ENCODE measurements around the gene IGFBP2.

IGFBP2 gene

GRCh38 chr2:216652566-216652965, 19.3 kb downstream of the IGFBP2 start:
- H3K27ac ChIP-seq: no peak overlapping the region
- TF ChIP-seq ZFX (IDR thresholded peaks at IDR 0.05; ENCODE audit: borderline replicate concordance): no peak
- TF ChIP-seq, protein P1, sequence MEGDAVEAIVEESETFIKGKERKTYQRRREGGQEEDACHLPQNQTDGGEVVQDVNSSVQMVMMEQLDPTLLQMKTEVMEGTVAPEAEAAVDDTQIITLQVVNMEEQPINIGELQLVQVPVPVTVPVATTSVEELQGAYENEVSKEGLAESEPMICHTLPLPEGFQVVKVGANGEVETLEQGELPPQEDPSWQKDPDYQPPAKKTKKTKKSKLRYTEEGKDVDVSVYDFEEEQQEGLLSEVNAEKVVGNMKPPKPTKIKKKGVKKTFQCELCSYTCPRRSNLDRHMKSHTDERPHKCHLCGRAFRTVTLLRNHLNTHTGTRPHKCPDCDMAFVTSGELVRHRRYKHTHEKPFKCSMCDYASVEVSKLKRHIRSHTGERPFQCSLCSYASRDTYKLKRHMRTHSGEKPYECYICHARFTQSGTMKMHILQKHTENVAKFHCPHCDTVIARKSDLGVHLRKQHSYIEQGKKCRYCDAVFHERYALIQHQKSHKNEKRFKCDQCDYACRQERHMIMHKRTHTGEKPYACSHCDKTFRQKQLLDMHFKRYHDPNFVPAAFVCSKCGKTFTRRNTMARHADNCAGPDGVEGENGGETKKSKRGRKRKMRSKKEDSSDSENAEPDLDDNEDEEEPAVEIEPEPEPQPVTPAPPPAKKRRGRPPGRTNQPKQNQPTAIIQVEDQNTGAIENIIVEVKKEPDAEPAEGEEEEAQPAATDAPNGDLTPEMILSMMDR (IDR thresholded peaks at IDR 0.05): no peak

GRCh38 chr2:216653093-216653799, 20.0 kb downstream of the IGFBP2 start:
- no peak overlapping the region for H3K27ac ChIP-seq
- TF ChIP-seq, protein P1 (IDR thresholded peaks at IDR 0.05): no peak
- TF ChIP-seq ZFX (IDR thresholded peaks at IDR 0.05; ENCODE audit: borderline replicate concordance): no peak

DNA sequence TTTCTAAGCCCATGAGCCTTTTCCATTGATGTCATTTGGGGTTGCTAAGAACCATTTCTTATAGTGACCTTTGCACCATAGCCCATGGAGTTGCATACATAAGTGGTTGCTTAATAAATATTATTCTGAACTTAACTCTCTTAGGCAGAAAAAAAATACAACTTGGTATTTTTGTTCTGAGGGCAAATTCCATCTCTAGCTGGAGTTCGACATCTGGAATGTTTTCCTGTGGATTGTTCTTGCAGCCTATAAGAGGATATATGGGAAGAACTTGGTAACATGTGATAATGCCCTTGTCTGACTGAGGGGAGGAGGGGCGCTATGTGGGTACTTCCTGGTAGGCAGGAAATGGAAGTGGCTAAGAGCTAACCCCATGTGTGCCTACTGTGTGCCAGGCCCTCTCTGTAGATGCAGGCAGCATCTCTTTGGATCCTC, 20.7 kb downstream of the IGFBP2 start:
- TF ChIP-seq, protein P1 (IDR thresholded peaks at IDR 0.05): no peak
- no peak for TF ChIP-seq ZFX (IDR thresholded peaks at IDR 0.05; ENCODE audit: borderline replicate concordance)
- no peak overlapping the region for H3K27ac ChIP-seq

DNA sequence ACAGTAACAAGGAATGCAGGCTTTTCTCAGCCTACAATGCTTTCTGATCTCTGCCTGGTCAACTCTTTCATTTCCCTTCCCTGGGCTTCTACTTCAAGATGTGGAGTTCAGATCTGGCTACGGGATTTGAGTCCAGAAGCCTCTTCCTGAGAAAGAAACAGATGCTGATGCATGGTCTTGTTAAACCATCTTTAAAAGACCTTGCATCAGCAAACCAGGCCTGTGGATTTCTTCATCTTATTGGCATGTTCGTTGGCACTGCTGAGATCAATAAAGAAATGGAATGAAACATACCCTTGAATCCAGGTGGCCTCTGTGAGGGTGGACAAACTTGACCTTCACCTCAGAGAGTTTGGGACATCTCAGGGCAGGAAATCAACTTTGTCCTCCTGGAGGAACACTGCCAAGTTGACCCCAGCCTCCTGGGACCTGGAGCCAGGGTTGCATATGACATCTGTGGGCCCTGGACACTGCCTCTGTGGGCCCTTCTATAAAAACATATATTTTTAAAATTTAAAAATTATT, 21.4 kb downstream of the IGFBP2 start:
- TF ChIP-seq ZFX (IDR thresholded peaks at IDR 0.05; ENCODE audit: borderline replicate concordance): no peak
- TF ChIP-seq, protein P1 (IDR thresholded peaks at IDR 0.05): no peak

GRCh38 chr2:216657086-216657855, 24.1 kb downstream of the IGFBP2 start:
- TF ChIP-seq ZFX (IDR thresholded peaks at IDR 0.05; ENCODE audit: borderline replicate concordance): no peak
- TF ChIP-seq, protein P1 (IDR thresholded peaks at IDR 0.05): no peak
- no peak overlapping the region for H3K27ac ChIP-seq

More for the DNA sequence above, 21.4 kb downstream of the IGFBP2 start:
- no peak overlapping the region for H3K27ac ChIP-seq

DNA sequence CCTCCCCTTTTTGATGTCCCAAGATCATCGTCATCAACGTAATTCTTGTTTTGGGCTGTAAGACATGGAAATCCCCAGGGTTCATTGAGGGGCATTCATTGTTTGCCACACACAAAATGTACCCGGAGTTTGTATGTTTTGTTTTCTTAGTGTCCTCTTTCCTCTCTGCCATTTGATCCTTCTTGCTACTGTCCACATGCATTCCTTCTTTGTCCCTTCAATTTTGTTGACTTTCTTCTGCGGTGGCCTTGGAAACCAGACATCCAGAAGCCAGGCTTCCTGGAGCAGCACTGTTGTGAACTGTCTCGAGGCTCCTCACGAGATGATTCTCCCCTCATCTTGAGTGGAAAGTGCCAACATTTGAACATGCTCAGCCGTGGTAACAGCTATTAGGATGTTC, 24.8 kb downstream of the IGFBP2 start:
- H3K27ac ChIP-seq: no peak overlapping the region
- no peak for TF ChIP-seq ZFX (IDR thresholded peaks at IDR 0.05; ENCODE audit: borderline replicate concordance)
- TF ChIP-seq, protein P1 (IDR thresholded peaks at IDR 0.05): no peak

GRCh38 chr2:216658757-216659156, 25.5 kb downstream of the IGFBP2 start:
- H3K27ac ChIP-seq: no peak overlapping the region
- TF ChIP-seq, protein P1 (IDR thresholded peaks at IDR 0.05): no peak
- TF ChIP-seq ZFX (IDR thresholded peaks at IDR 0.05; ENCODE audit: borderline replicate concordance): no peak
